Hematopoietic multipotent progenitor cell treated with erythropoietin and hydrocortisone succinate and interleukin-3 and kit ligand, for 17 days (in vitro differentiated cells): ENCODE measurements around the gene PCDH11Y.
"Not testable (repeated sequence)": the region's sequence is repeated elsewhere in the genome, so short reads cannot be mapped to it uniquely, and the experiment has no call there.

Source experiments
- DNase-seq: peaks from one replicate; pipeline ENCODE4 v3.0.0-alpha.2; 2015; ENCODE audit warnings: low spot score

PCDH11Y gene

GRCh38 chrY:5000057-5000456, at the start of gene PCDH11Y:
PCDH11Y (plus strand) TSS chrY:5000296; CDS start chrY:5057100, 56,804 bp downstream.
- not testable (repeated sequence) for DNase-seq

GRCh38 chrY:4967894-4968293, 32.2 kb upstream of the PCDH11Y start:
- DNase-seq = not testable (repeated sequence)

GRCh38 chrY:4991743-4992400, 8.2 kb upstream of the PCDH11Y start:
- not testable (repeated sequence) for DNase-seq

GRCh38 chrY:4994892-4995291, 5.2 kb upstream of the PCDH11Y start:
- not testable (repeated sequence) for DNase-seq

GRCh38 chrY:5002476-5003184, 2.5 kb downstream of the PCDH11Y start:
- not testable (repeated sequence) for DNase-seq

GRCh38 chrY:5038972-5039523, 39.0 kb downstream of the PCDH11Y start:
- not testable (repeated sequence) for DNase-seq

GRCh38 chrY:5083017-5083416, 82.9 kb downstream of the PCDH11Y start:
- DNase-seq = not testable (repeated sequence)

GRCh38 chrY:5182998-5183397, 182.9 kb downstream of the PCDH11Y start:
- DNase-seq = not testable (repeated sequence)

GRCh38 chrY:5215116-5215515, 215.0 kb downstream of the PCDH11Y start:
- DNase-seq = not testable (repeated sequence)

GRCh38 chrY:5324931-5325330, 324.8 kb downstream of the PCDH11Y start:
- not testable (repeated sequence) for DNase-seq

- DNase-seq = not testable (repeated sequence)
These were observed 342.1 kb downstream of the PCDH11Y start for GRCh38 chrY:5342220-5342619.

- DNase-seq = not testable (repeated sequence)
These were observed 543.6 kb downstream of the PCDH11Y start for GRCh38 chrY:5543705-5544104.

GRCh38 chrY:5638589-5638988, 638.5 kb downstream of the PCDH11Y start:
- DNase-seq = not testable (repeated sequence)

GRCh38 chrY:5679265-5679664, 679.2 kb downstream of the PCDH11Y start:
- not testable (repeated sequence) for DNase-seq

- DNase-seq = not testable (repeated sequence)
These were observed 708.6 kb downstream of the PCDH11Y start for GRCh38 chrY:5708727-5709126.

GRCh38 chrY:5709788-5710381, 709.8 kb downstream of the PCDH11Y start:
- DNase-seq = not testable (repeated sequence)

- DNase-seq = not testable (repeated sequence)
These were observed 761.3 kb downstream of the PCDH11Y start for GRCh38 chrY:5761403-5761802.

GRCh38 chrY:5776485-5776884, 776.4 kb downstream of the PCDH11Y start:
- not testable (repeated sequence) for DNase-seq
